ENCODE results near the gene PRF1. TPM values are rescaled to one million over a fixed set of nuclear protein-coding genes. Genes with fewer than 3 reads are reported as not detected.
"Not testable (repeated sequence)": the region's sequence is repeated elsewhere in the genome, so short reads cannot be mapped to it uniquely, and the experiment has no call there.

The PRF1 gene
- polyA plus RNA-seq, 1 donor: 2.0 TPM

DNA sequence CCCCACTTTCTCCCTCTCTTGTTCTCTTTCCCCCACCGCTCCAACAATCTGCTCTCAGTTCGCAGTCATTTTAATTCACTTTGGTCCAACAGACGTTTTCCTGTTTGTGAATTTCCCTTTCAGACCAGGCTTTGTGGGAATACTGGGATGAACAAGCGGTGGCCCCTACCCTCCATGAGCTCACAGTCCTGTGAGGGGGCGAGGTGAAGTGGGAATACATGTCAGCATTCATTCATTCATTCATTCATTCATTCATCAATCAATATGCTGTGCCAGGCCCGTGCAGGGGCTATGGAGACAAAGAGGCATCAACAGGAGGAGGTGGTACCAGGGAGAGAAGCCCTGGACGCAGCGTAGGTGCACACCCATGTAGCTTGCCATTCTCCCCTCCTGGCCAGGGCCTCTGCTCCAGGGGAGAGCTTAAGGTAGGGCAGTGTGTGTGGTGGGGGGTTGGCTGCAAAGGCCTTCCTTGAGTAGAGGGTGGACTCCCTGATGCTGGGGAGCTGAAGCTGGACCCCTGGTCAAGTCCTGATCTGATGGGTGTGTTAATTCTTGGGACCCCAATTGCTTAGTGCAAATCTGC, 16.1 kb downstream of the PRF1 start:
- no peak for DNase-seq
- H3K36me3 ChIP-seq (ENCODE audit: control insufficient read depth, insufficient read depth, low read length): no peaks in the 10 kb centered on the region
- H3K4me1 ChIP-seq (ENCODE audit: control insufficient read depth, insufficient read depth, low read length): peaks cover 12% of the 10 kb centered on the region
- 100% methylated on average over 2 of the region's 8 CpGs for WGBS (ENCODE audit: insufficient coverage, low lambda C conversion rate)
- no peaks in the 10 kb centered on the region for H3K27me3 ChIP-seq (ENCODE audit: control insufficient read depth, insufficient read depth, low read length)
- H3K9me3 ChIP-seq (ENCODE audit: control insufficient read depth, low read depth, low read length): no peaks in the 10 kb centered on the region
- H3K4me3 ChIP-seq (ENCODE audit: low read length): no peak overlapping the region
- no peak overlapping the region for H3K27ac ChIP-seq (ENCODE audit: low read length)

GRCh38 chr10:70585578-70586169, 16.9 kb downstream of the PRF1 start:
- peaks cover 12% of the 10 kb centered on the region for H3K4me1 ChIP-seq (ENCODE audit: control insufficient read depth, insufficient read depth, low read length)
- H3K4me3 ChIP-seq (ENCODE audit: low read length): no peak overlapping the region
- no peaks in the 10 kb centered on the region for H3K27me3 ChIP-seq (ENCODE audit: control insufficient read depth, insufficient read depth, low read length)
- peak overlapping the region; percentile 18 for H3K27ac ChIP-seq (ENCODE audit: low read length)
- no peaks in the 10 kb centered on the region for H3K36me3 ChIP-seq (ENCODE audit: control insufficient read depth, insufficient read depth, low read length)
- WGBS (ENCODE audit: insufficient coverage, low lambda C conversion rate): no CpG with 5 or more reads among the region's 8 CpGs
- H3K9me3 ChIP-seq (ENCODE audit: control insufficient read depth, low read depth, low read length): no peaks in the 10 kb centered on the region
- no peak for DNase-seq

GRCh38 chr10:70584909-70585544, 17.5 kb downstream of the PRF1 start:
- DNase-seq: peak; percentile 56 to 59
- no peaks in the 10 kb centered on the region for H3K27me3 ChIP-seq (ENCODE audit: control insufficient read depth, insufficient read depth, low read length)
- H3K36me3 ChIP-seq (ENCODE audit: control insufficient read depth, insufficient read depth, low read length): no peaks in the 10 kb centered on the region
- H3K9me3 ChIP-seq (ENCODE audit: control insufficient read depth, low read depth, low read length): no peaks in the 10 kb centered on the region
- no peak overlapping the region for H3K4me3 ChIP-seq (ENCODE audit: low read length)
- peak overlapping the region; percentile 18 for H3K27ac ChIP-seq (ENCODE audit: low read length)
- peaks cover 12% of the 10 kb centered on the region for H3K4me1 ChIP-seq (ENCODE audit: control insufficient read depth, insufficient read depth, low read length)
- WGBS (ENCODE audit: insufficient coverage, low lambda C conversion rate): no CpG with 5 or more reads among the region's 7 CpGs

- DNase-seq: no peak
- 100% methylated on average over 1 of the region's 11 CpGs for WGBS (ENCODE audit: insufficient coverage, low lambda C conversion rate)
- H3K36me3 ChIP-seq (ENCODE audit: control insufficient read depth, insufficient read depth, low read length): no peaks in the 10 kb centered on the region
- no peak overlapping the region for H3K27ac ChIP-seq (ENCODE audit: low read length)
- H3K4me3 ChIP-seq (ENCODE audit: low read length): no peak overlapping the region
- peaks cover 12% of the 10 kb centered on the region for H3K4me1 ChIP-seq (ENCODE audit: control insufficient read depth, insufficient read depth, low read length)
- no peaks in the 10 kb centered on the region for H3K27me3 ChIP-seq (ENCODE audit: control insufficient read depth, insufficient read depth, low read length)
- no peaks in the 10 kb centered on the region for H3K9me3 ChIP-seq (ENCODE audit: control insufficient read depth, low read depth, low read length)
These were observed 18.2 kb downstream of the PRF1 start for GRCh38 chr10:70584366-70584765.

DNA sequence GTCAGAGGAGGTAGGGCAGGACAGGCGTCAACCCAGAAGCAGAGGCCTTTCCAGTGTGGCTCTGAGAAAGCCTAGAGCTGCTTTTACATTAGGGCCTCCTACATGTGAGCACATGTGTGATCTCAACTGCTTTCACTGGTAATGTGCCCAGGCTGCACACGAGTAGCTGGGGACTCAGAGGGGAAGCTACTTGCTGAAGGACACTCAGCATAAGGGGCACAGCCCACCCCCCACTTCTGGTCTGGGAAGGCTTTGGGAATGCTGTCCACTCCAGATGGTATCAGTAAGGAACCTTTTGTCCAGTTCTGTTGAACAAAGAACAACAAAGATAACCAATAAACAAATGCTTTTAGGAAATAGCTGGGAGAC, 18.9 kb downstream of the PRF1 start:
- Histone ChIP-seq H3K36me3 (ENCODE audit: control insufficient read depth, insufficient read depth, low read length) (no peaks in the 10 kb centered on the region), H3K4me1 (ENCODE audit: control insufficient read depth, insufficient read depth, low read length) (peaks cover 12% of the 10 kb centered on the region), H3K27ac (ENCODE audit: low read length) (no peak overlapping the region), H3K9me3 (ENCODE audit: control insufficient read depth, low read depth, low read length) (no peaks in the 10 kb centered on the region), H3K4me3 (ENCODE audit: low read length) (no peak overlapping the region), H3K27me3 (ENCODE audit: control insufficient read depth, insufficient read depth, low read length) (no peaks in the 10 kb centered on the region)
- no peak for DNase-seq
- no CpG with 5 or more reads among the region's 2 CpGs for WGBS (ENCODE audit: insufficient coverage, low lambda C conversion rate)

- no peak for DNase-seq
- Histone ChIP-seq H3K9me3 (ENCODE audit: control insufficient read depth, low read depth, low read length) (no peaks in the 10 kb centered on the region), H3K4me1 (ENCODE audit: control insufficient read depth, insufficient read depth, low read length) (peaks cover 12% of the 10 kb centered on the region), H3K27me3 (ENCODE audit: control insufficient read depth, insufficient read depth, low read length) (no peaks in the 10 kb centered on the region), H3K36me3 (ENCODE audit: control insufficient read depth, insufficient read depth, low read length) (no peaks in the 10 kb centered on the region), H3K27ac (ENCODE audit: low read length) (no peak overlapping the region), H3K4me3 (ENCODE audit: low read length) (no peak overlapping the region)
- no CpG with 5 or more reads among the region's 19 CpGs for WGBS (ENCODE audit: insufficient coverage, low lambda C conversion rate)
These were observed 19.5 kb downstream of the PRF1 start for GRCh38 chr10:70582793-70583668.

DNA sequence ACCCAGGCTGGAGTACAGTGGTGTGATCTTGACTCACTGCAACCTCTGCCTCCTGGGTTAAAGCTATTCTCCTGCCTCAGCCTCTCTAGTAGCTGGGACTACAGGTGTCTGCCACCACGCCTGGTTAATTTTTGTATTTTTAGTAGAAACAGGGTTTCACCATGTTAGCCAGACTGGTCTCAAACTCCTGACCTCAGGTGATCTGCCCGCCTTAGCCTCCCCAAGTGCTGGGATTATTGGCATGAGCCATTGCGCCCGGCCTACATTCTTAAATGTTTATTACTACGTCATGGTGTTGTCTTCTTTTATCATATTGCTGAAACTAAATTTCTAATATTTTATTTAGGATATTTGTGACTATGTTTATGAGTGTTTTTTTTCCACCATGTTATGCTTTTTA, 21.4 kb downstream of the PRF1 start:
- H3K27me3 ChIP-seq (ENCODE audit: control insufficient read depth, insufficient read depth, low read length); H3K9me3 ChIP-seq (ENCODE audit: control insufficient read depth, low read depth, low read length); H3K36me3 ChIP-seq (ENCODE audit: control insufficient read depth, insufficient read depth, low read length); H3K4me3 ChIP-seq (ENCODE audit: low read length); DNase-seq; H3K27ac ChIP-seq (ENCODE audit: low read length): not testable (repeated sequence)
- WGBS (ENCODE audit: insufficient coverage, low lambda C conversion rate): 100% methylated on average over 1 of the region's 5 CpGs
- peaks cover 12% of the 10 kb centered on the region for H3K4me1 ChIP-seq (ENCODE audit: control insufficient read depth, insufficient read depth, low read length)

DNA sequence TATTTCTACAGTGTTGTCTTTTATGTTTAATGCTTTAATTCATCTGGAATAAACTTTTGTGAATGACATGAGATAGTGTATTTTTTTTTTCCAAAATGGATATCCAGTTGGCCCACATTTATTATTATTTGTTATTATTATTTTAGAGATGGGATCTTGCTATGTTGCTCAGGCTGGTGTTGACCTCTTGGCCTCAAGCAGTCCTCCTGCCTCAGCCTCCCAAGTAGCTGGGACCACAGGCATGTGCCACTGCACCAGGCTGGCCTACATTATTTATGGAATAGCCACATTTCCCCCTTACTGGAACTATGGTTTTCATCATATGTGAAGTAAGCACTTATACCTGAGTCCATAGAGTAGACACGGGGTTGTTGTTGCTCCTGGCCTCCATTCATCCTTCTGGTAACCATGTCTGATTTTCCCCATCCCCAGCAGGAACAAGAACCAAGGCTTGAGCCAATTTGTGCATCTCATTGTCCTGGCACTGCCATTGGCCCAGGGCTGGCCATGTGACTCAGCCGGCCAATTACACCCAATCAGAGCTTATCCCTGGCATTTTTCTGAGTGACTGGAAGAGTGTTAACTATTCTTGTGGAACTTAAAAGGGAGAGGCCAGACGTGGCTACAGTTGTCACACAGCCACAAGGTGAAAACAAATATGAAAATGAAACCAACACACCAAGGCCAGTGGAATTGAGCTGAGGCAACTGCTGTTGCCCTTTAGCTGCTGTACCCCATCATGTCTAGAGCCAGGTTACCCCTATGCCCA, 23.1 kb downstream of the PRF1 start:
- no CpG with 5 or more reads among the region's 3 CpGs for WGBS (ENCODE audit: insufficient coverage, low lambda C conversion rate)

GRCh38 chr10:70578371-70578947, 24.1 kb downstream of the PRF1 start:
- Histone ChIP-seq H3K4me1 (ENCODE audit: control insufficient read depth, insufficient read depth, low read length) (no peaks in the 10 kb centered on the region), H3K27ac (ENCODE audit: low read length) (no peak overlapping the region), H3K9me3 (ENCODE audit: control insufficient read depth, low read depth, low read length) (no peaks in the 10 kb centered on the region), H3K36me3 (ENCODE audit: control insufficient read depth, insufficient read depth, low read length) (no peaks in the 10 kb centered on the region), H3K27me3 (ENCODE audit: control insufficient read depth, insufficient read depth, low read length) (no peaks in the 10 kb centered on the region), H3K4me3 (ENCODE audit: low read length) (no peak overlapping the region)
- no peak for DNase-seq
- WGBS (ENCODE audit: insufficient coverage, low lambda C conversion rate): 90% methylated on average over 2 of the region's 7 CpGs

More for the DNA sequence above, 23.1 kb downstream of the PRF1 start:
- H3K9me3 ChIP-seq (ENCODE audit: control insufficient read depth, low read depth, low read length): no peaks in the 10 kb centered on the region
- H3K4me3 ChIP-seq (ENCODE audit: low read length): no peak overlapping the region
- H3K4me1 ChIP-seq (ENCODE audit: control insufficient read depth, insufficient read depth, low read length): peaks cover 3% of the 10 kb centered on the region
- no peaks in the 10 kb centered on the region for H3K27me3 ChIP-seq (ENCODE audit: control insufficient read depth, insufficient read depth, low read length)
- no peaks in the 10 kb centered on the region for H3K36me3 ChIP-seq (ENCODE audit: control insufficient read depth, insufficient read depth, low read length)
- DNase-seq: no peak
- H3K27ac ChIP-seq (ENCODE audit: low read length): no peak overlapping the region
